NCI-H82 (cell line): ENCODE measurements around the gene NR2F6.

Experiments used
- DNase-seq: peaks from one replicate; lab custom pipeline; 2025; lab: John Stamatoyannopoulos, UW

Gene NR2F6

DNA sequence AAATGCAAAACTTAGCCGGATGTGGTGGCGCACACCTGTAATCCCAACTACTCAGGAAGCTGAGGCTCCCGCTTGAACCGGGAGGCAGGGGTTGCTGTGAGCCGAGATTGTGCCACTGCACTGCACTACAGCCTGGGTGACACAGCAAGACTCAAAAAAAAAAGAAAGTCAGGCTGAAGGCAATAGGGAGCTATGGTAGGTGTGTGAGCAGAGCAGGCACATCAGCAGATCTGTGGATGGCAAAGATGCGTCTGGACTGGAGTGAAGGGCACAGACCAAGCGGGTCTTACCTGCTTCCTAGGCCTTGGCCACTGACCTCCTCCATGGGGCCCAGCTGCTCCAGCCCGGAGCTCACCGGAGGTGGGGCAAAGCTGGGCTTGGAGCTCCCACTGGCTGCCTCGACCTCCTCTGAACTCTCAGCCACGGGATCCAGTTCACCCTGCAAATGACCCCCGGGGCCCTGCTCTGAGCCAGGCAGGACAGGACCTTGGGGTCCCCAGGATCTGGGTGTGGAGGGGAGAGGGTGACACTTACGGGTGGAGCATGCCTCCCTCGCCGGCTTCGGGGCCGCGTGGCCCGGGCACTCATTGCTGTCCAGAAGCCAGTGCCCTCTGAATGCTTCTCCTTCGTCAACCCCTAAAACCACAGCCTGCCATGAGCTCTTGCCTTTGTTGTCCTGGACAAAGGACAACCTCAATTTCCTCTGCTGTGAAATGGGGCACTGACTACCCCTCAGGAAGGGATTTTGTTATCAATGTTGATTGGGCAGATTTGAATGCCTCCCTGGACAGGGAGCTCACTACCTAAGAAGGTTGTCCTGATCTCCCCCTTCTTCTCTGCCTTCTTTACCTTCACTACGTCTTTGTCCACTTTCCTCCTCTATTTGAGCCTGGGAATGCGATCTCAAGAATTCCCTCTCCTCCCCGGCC, 18.3 kb upstream of the NR2F6 start:
- DNase-seq, result no peak

DNA sequence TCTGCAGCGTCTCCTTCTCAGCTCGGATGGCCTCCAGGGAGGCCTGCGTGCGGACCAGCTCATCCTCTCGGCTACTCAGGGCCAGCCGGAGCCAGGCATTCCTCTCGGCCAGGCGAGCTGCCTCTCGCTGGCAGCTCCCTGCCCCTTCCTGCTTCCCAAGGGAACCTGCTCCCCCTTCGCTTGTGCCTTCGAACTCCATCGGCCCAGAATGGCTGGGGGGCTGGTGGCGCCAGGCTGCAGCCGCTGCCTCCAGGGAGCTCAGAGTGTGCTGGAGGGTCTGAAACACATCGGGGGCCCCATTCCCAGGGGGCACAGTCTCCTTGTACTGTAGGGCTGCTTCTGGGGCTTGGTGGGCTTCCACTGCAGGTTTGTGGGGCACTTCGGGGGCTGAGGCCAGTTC, 16.8 kb upstream of the NR2F6 start:
- DNase-seq, result no peak

DNA sequence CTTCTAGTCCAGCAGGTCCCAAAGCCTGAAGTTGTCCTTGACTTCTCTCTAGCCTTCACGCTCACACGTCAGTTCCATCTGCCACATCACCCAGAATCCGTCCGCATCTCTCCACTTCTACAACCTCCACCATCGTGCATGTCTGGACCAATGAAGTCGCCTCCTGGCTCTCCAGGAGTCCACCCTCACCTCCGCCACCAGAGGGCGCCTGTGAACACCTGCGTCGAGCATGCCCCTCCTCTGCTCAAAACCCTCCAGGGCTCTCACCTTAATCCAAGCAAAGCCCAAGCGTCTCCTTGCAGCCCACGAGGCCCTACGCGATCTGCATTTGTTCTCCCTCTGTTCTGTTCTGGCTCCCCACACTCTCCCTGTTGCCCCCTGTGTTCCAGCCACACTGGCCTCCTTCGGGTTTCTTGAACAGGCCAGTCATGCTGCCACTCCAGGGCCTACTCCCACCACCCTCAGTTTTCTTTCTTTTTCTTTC, 15.2 kb upstream of the NR2F6 start:
- peak; percentile 99 for DNase-seq

- no peak for DNase-seq
Measured at GRCh38 chr19:17259934-17260333, 14.2 kb upstream of the NR2F6 start.

GRCh38 chr19:17259118-17259780, 13.5 kb upstream of the NR2F6 start:
- DNase-seq, result peak; percentile 53

GRCh38 chr19:17256130-17256529, 10.4 kb upstream of the NR2F6 start:
- DNase-seq, result no peak

DNA sequence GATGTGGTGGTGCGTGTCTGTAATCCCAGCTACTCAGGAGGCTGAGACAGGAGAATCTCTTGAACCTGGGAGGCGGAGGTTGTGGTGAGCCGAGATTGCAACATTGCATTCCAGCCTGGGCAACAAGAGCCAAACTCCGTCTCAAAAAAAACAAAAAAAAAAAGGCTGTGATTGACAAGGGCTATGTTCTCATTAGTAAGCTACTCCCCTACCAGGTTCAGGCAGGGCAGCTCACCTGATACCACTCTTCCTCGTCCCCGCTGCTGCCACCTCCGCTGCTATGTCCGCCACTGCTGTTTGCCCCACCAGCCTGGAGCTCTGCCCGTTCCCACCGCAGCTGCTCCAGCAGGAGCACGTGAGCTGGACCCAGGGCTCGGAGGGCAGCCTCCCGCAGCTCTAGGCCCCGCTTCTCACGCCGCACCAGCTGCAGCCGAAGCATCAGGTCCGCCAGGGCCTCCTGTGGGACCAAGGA, 9.5 kb upstream of the NR2F6 start:
- DNase-seq, result no peak

- no peak for DNase-seq
Measured at GRCh38 chr19:17254636-17255035, 8.9 kb upstream of the NR2F6 start.

GRCh38 chr19:17249887-17250548, 4.3 kb upstream of the NR2F6 start:
- no peak for DNase-seq

DNA sequence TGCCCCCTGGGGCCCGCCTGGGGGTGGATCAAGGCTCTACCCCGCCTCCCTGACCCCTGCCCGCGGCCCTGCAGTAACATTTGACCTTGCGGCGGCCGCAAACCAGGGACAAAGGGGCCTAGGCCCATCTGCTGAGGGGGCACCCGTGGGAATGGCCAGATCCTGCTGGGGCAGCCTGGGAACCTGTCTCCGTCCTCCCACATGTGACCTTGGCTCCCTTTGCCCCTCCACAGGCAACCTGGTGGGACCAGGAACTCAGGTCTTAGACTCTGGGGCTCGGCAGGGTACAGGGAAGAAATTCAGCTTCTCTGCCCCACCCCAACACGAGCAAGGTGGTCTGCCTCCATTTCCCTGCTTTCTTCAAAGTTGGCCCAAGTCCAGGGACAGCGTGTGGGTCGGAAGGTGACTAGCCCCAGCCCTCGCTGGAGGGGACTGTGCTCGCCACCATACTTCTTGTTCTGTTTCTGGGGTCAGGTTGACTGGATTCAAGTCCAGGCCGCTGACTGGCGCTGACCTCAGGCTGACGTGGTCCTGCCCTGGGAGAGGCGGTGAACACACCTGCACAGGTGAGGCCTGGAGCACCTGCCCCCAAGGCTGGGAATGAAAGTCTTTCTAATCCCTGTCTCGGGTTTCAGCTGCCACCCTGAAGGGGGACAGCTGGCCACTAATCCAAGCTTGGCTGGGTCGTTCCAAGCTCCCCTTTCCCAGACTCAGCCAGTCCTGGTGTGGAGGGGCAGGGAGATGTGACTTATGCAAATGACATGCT, 2.5 kb upstream of the NR2F6 start:
- peak; percentile 99 for DNase-seq

DNA sequence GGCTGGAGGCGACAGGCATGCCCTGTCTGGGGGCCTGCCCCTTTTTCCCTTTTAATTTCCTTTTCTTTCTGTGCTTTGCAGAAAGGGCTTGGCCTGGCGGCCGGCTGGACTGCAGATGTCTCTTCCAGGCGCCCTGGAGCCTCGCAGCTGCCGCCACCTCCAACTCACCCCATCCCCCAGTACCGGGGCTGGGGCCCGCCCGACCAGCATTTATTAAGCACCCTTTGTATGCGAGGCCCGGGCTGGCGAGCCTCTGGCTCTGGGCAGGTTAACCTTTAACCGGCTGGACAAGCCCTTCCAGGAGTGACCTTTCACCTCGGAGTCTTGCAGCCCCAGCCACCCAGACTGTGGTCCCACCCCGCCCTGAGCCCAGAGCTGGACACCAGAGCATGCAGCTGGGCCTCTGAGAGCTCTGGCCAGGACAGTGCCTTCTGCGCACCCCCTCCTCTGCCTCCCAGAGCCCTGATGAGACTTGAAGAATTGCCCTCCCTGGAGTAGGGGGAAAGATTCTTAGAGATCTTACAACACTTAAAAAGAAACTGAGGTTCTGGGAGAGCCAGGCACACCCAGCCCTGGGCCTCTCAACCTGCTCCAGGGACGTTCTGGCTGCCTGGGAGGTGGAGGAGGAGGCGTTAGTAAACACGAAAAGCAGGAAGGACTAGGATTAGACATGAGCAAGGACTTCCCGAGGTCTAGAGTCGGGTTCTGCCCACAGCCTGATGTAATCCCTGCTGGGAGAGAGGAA, 1.1 kb upstream of the NR2F6 start:
- peak; percentile 90 for DNase-seq

- DNase-seq, result no peak
Measured at GRCh38 chr19:17244618-17245534, 843 bp downstream of the NR2F6 start.

- DNase-seq, result peak; percentile 76
Measured at GRCh38 chr19:17243830-17244617, 1.7 kb downstream of the NR2F6 start.

DNA sequence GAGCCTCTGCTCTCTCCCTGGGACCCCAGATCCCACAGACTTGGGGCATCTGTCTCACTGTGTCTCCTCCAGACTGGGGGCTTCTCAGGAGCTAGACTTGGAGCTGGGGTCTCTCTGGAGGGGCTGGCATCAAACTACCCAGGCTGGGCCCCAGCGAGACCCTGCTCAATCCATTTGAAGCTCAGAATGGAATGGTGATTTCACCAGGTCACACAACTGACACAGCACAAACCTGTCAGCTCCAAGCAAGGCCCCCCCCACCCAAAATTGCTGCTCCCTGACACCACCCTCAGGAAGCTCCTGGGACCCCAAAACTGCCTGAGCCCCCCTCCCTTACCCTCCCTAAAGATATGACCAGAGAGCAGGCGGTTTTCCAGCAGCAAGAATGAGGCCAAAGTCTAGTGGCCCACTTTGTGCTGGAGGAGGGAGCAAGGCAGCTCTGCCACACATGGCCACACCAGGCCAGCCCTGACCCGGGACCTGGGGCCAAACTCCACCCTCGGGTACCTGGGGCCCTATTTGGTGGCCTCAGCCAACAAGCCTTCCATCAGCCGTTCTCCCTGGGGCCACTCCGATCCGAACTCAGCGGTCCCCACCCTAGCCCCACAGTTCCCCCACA, 2.4 kb downstream of the NR2F6 start:
- DNase-seq, result no peak

- peak; percentile 55 for DNase-seq
Measured at GRCh38 chr19:17242431-17243208, 3.1 kb downstream of the NR2F6 start.

DNA sequence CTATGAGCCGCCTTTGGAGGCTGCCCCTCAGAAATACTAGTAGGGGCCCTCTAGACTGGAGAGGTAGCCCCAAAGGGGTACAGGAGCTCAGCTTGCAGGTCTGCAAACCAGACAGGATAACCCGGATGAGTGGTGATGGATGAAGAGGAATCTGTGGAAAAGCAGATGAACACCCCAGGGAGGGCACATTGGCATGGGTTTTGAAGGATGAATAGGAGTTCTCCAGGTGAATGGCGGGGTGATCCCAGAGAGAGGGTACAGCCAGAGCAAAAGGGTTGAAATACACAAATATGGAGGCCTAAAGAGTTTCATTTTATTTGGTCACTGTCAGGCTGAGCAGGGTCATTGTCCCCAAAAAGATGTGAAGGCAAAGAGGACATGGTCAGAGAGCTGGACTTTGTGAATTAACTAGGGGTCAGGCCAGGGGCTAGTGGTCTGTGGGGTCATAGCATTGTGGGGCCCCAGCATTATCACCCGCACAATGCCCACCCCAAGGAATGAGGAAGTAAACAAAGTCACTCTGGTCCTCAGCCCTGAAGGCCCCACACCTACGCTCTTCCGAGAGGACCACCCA, 4.8 kb downstream of the NR2F6 start:
- peak; percentile 71 for DNase-seq

- DNase-seq, result peak; percentile 100
Measured at GRCh38 chr19:17240062-17240752, 5.5 kb downstream of the NR2F6 start.
